ENCODE data around the gene CD72. TPM values are rescaled to one million over a fixed set of nuclear protein-coding genes. Genes with fewer than 3 reads are reported as not detected.
"Not testable (repeated sequence)": the region's sequence is repeated elsewhere in the genome, so short reads cannot be mapped to it uniquely, and the experiment has no call there.

Gene CD72
- total RNA-seq, 1 donor from 2014 or later = 5.6 TPM

DNA sequence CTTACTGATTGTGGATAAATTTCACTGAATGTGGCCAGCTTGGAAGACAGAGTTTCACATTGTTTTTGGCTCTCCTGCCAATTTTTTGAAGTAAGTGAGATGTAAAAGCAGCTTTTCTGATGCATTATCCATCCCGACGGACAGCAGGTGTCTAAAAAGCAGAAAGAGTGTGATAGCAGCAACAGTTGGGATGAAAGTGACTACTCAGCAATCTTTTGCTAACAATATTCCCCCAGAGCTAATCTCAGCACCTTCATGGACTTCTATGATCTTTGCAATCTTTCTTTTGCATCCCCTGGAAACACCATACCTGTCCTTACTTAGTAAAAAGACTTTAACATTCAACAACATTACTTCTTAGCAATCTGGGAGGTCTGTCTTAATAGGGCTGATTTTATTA, 5.4 kb downstream of the CD72 start:
- Histone ChIP-seq H3K27me3 (no peaks in the 10 kb centered on the region), H3K9me3 (no peaks in the 10 kb centered on the region), H3K4me1 (peaks cover 13% of the 10 kb centered on the region), H3K27ac (no peak overlapping the region), H3K4me3 (no peak overlapping the region), H3K36me3 (peaks cover 0 to 21% of the 10 kb centered on the region in 2 donors)
- DNase-seq (ENCODE audit: extremely low spot score in 2 of 2) = no peak
- TF ChIP-seq POLR2A (IDR thresholded peaks at IDR 0.05) (no peak), POLR2AphosphoS5 (IDR thresholded peaks at IDR 0.05; ENCODE audit: insufficient read depth in 1 of 2, low read depth in 1 of 2) (no peak)
- TF ChIP-seq, protein P1, sequence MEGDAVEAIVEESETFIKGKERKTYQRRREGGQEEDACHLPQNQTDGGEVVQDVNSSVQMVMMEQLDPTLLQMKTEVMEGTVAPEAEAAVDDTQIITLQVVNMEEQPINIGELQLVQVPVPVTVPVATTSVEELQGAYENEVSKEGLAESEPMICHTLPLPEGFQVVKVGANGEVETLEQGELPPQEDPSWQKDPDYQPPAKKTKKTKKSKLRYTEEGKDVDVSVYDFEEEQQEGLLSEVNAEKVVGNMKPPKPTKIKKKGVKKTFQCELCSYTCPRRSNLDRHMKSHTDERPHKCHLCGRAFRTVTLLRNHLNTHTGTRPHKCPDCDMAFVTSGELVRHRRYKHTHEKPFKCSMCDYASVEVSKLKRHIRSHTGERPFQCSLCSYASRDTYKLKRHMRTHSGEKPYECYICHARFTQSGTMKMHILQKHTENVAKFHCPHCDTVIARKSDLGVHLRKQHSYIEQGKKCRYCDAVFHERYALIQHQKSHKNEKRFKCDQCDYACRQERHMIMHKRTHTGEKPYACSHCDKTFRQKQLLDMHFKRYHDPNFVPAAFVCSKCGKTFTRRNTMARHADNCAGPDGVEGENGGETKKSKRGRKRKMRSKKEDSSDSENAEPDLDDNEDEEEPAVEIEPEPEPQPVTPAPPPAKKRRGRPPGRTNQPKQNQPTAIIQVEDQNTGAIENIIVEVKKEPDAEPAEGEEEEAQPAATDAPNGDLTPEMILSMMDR (IDR thresholded peaks at IDR 0.05) = no peak
- intact Hi-C loops (cut with DNase I) = no loop called here

DNA sequence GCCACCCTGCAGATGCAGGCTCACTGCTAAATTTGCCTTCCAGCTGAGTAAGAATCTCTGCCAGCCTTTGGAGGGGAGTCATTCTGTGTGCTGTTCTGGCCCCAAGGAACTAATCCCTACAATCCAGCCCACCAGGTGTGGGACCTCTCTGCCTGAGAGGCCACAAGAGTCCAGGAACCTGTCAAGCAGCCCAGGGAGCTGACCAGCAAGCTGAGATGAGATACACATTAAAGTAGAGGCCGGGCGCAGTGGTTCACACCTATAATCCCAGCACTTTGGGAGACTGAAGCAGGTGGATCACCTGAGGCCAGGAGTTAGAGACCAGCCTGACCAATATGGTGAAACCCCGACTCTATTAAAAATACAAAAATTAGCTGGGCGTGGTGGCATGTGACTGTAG, 6.1 kb downstream of the CD72 start:
- peaks cover 10% of the 10 kb centered on the region for H3K4me1 ChIP-seq
- H3K27me3 ChIP-seq; H3K4me3 ChIP-seq; H3K9me3 ChIP-seq; DNase-seq (ENCODE audit: extremely low spot score in 2 of 2); H3K27ac ChIP-seq; intact Hi-C loops (cut with DNase I): not testable (repeated sequence)
- H3K36me3 ChIP-seq = peaks cover 0 to 27% of the 10 kb centered on the region in 2 donors

DNA sequence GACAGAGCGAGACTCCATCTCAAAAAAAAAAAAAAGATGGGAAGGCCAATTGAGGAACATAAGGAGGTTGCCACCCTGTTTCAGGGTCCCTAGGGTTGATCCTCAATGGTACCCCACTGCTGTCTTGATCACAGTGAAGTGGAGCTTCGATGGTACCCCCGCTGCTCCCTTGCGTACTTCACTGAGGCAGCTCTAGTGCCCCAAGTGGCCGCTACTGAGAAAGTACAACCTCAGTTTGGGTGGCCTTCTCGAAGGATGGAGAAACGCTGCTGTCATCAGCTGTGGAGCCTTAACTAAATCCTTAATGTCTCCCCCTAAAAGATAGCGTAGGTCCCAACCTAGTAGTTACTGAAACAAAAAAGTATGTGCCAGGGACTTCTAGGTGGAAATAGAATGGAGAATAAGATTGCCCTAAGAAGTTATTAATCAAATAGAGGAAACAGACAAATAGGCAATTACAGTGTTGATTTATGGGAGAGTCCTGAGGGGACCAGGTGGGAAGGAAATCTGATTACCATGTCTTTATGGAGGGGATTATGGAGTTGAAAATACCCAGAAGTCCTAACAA, 6.9 kb downstream of the CD72 start:
- peaks cover 10% of the 10 kb centered on the region for H3K4me1 ChIP-seq
- DNase-seq (ENCODE audit: extremely low spot score in 2 of 2) = no peak
- no peak overlapping the region for H3K4me3 ChIP-seq
- no peaks in the 10 kb centered on the region for H3K27me3 ChIP-seq
- TF ChIP-seq, protein P1 (IDR thresholded peaks at IDR 0.05) = peak in 2 of 3 experiments; percentile 22 to 46
- TF ChIP-seq POLR2A (IDR thresholded peaks at IDR 0.05) = no peak
- peaks cover 0 to 27% of the 10 kb centered on the region in 2 donors for H3K36me3 ChIP-seq
- intact Hi-C loops (cut with DNase I) = no loop called here
- no peak overlapping the region for H3K27ac ChIP-seq
- no peaks in the 10 kb centered on the region for H3K9me3 ChIP-seq

DNA sequence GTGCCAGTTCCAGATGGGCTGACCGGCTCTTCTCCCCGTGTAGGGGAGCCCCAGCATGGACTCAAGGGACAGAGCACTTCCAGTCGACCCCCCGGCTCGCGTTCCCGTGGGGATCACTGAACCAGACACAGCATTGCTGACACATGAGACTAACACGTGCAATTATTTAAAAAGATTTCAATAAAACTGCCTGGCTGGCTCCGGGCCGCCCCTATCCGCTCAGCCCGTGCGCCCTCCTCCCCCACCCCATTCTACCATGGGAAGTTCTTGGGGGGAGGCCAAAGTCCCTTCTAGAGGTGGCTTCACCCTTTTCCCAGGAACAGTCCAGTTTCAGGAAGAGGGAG, 8.4 kb downstream of the CD72 start:
- intact Hi-C loops (cut with DNase I) = loop anchor here (5.0 kb wide), 1 partner anchor 123 kb away; the partner anchor contains the start of genes CREB3 and TLN1
- peaks cover 16% of the 10 kb centered on the region for H3K4me1 ChIP-seq
- no peak overlapping the region for H3K27ac ChIP-seq
- TF ChIP-seq POLR2AphosphoS5 (IDR thresholded peaks at IDR 0.05; ENCODE audit: insufficient read depth in 1 of 2, low read depth in 1 of 2) (peak in 1 of 2 donors; percentile 10), POLR2A (IDR thresholded peaks at IDR 0.05) (no peak)
- TF ChIP-seq, protein P1 (IDR thresholded peaks at IDR 0.05) = no peak
- no peaks in the 10 kb centered on the region for H3K9me3 ChIP-seq
- H3K27me3 ChIP-seq = no peaks in the 10 kb centered on the region
- DNase-seq (ENCODE audit: extremely low spot score in 2 of 2) = no peak
- H3K36me3 ChIP-seq = peaks cover 0 to 27% of the 10 kb centered on the region in 2 donors
- no peak overlapping the region for H3K4me3 ChIP-seq

DNA sequence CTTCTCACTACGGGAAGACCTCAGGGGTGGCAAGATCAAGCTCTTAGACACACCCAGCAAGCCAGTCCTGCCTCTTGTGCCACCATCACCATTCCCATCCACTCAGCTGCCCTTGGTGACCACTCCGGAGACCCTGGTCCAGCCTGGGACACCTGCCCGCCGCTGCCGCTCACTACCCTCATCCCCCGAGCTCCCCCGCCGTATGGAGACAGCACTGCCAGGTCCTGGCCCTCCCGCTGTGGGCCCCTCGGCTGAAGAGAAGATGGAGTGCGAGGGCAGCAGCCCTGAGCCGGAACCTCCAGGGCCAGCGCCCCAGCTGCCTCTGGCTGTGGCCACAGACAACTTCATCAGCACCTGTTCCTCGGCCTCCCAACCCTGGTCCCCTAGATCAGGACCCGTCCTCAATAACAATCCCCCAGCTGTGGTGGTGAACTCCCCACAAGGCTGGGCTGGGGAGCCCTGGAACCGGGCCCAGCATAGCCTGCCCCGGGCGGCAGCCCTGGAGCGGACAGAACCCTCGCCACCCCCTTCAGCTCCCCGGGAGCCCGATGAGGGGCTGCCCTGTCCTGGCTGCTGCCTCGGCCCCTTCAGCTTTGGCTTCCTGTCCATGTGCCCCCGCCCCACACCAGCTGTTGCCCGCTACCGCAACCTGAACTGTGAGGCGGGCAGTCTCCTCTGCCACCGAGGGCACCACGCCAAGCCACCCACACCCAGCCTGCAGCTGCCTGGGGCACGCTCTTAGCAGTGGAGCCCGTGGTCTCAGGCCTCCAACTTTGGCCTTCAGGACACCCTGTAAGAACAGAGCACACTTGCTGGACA, 9.0 kb downstream of the CD72 start:
- H3K27me3 ChIP-seq = no peaks in the 10 kb centered on the region
- H3K9me3 ChIP-seq = no peaks in the 10 kb centered on the region
- TF ChIP-seq POLR2A (IDR thresholded peaks at IDR 0.05) (no peak), POLR2AphosphoS5 (IDR thresholded peaks at IDR 0.05; ENCODE audit: insufficient read depth in 1 of 2, low read depth in 1 of 2) (no peak)
- TF ChIP-seq, protein P1 (IDR thresholded peaks at IDR 0.05) = no peak
- no peak overlapping the region for H3K27ac ChIP-seq
- H3K4me1 ChIP-seq = peaks cover 16% of the 10 kb centered on the region
- peaks cover 0 to 27% of the 10 kb centered on the region in 2 donors for H3K36me3 ChIP-seq
- H3K4me3 ChIP-seq = no peak overlapping the region
- DNase-seq (ENCODE audit: extremely low spot score in 2 of 2) = no peak
- intact Hi-C loops (cut with DNase I) = loop anchor here (5.0 kb wide), 1 partner anchor 123 kb away; the partner anchor contains the start of genes CREB3 and TLN1
